ENCODE results near the gene DHX29. TPM values are rescaled to one million over a fixed set of nuclear protein-coding genes. Genes with fewer than 3 reads are reported as not detected.

Gene DHX29
- total RNA-seq, 4 donors from 2014 or later = 9.4 to 33.0 (median 17.6) TPM

- Histone ChIP-seq H3K4me3 (peak overlapping the region; percentile 12 to 50 (median 30)), H3K27me3 (peaks cover 100% of the 10 kb centered on the region), H3K4me1 (peaks cover 9 to 29% (median 24%) of the 10 kb centered on the region in 4 donors), H3K36me3 (no peaks in the 10 kb centered on the region), H3K27ac (peak overlapping the region in 1 of 4 donors; percentile 48), H3K9me3 (no peaks in the 10 kb centered on the region)
- no peak for TF ChIP-seq POLR2A (IDR thresholded peaks at IDR 0.05)
- TF ChIP-seq POLR2AphosphoS5 (IDR thresholded peaks at IDR 0.05) = peak in 1 of 3 donors; percentile 7
- TF ChIP-seq EP300 (IDR thresholded peaks at IDR 0.05; ENCODE audit: low read depth) = no peak
- TF ChIP-seq CTCF (IDR thresholded peaks at IDR 0.05) = peak; percentile 24 to 47 (median 40)
- 6 to 14% methylated on average over 4 to 24 of the region's 54 CpGs for WGBS, 2 donors (ENCODE audit: low coverage in 1 of 2)
- DNase-seq = peak; percentile 70
- intact Hi-C loops (cut with DNase I; ENCODE audit: low total_unique reads) (loop anchor here (10.0 kb wide), 1 partner anchor 51 kb away; the partner anchor contains the start of gene CDC20B), in situ Hi-C loops (cut with MboI; ENCODE audit: low pct_ligation_motif_present in 1 of 4, low pct_unique_long_range_greater_than_20kb in 1 of 4, low sequenced_read_pairs in 3 of 4) (loop anchor here in 1 of 4 donors (10.0 kb wide), 1 partner anchor 51 kb away; the partner anchor contains the start of gene CDC20B)
These were observed 81.2 kb downstream of the DHX29 start for GRCh38 chr5:55226027-55226933.

- DNase-seq = no peak
- intact Hi-C loops (cut with DNase I; ENCODE audit: low total_unique reads) = loop anchor here (10.0 kb wide), 1 partner anchor 51 kb away; the partner anchor contains the start of gene CDC20B
These were observed 82.1 kb downstream of the DHX29 start for GRCh38 chr5:55225346-55225745.

GRCh38 chr5:55223812-55224240 lies 83.7 kb downstream of the DHX29 start:
- TF ChIP-seq POLR2A (IDR thresholded peaks at IDR 0.05) (no peak), EP300 (IDR thresholded peaks at IDR 0.05; ENCODE audit: low read depth) (no peak), POLR2AphosphoS5 (IDR thresholded peaks at IDR 0.05) (no peak), CTCF (IDR thresholded peaks at IDR 0.05) (no peak)
- no peak for DNase-seq
- 54 to 80% methylated on average over 1 to 7 of the region's 7 CpGs for WGBS, 2 donors (ENCODE audit: low coverage in 1 of 2)

More at GRCh38 chr5:55225346-55225745, 82.1 kb downstream of the DHX29 start:
- Histone ChIP-seq H3K36me3 (no peaks in the 10 kb centered on the region), H3K4me3 (no peak overlapping the region), H3K27ac (no peak overlapping the region), H3K4me1 (peaks cover 8 to 32% (median 27%) of the 10 kb centered on the region in 4 donors), H3K9me3 (no peaks in the 10 kb centered on the region), H3K27me3 (peaks cover 100% of the 10 kb centered on the region)
- TF ChIP-seq EP300 (IDR thresholded peaks at IDR 0.05; ENCODE audit: low read depth) (no peak), POLR2AphosphoS5 (IDR thresholded peaks at IDR 0.05) (no peak), POLR2A (IDR thresholded peaks at IDR 0.05) (no peak), CTCF (IDR thresholded peaks at IDR 0.05) (no peak)
- in situ Hi-C loops (cut with MboI; ENCODE audit: low pct_ligation_motif_present in 1 of 4, low pct_unique_long_range_greater_than_20kb in 1 of 4, low sequenced_read_pairs in 3 of 4) = loop anchor here in 1 of 4 donors (10.0 kb wide), 1 partner anchor 51 kb away; the partner anchor contains the start of gene CDC20B

More at GRCh38 chr5:55223812-55224240, 83.7 kb downstream of the DHX29 start:
- intact Hi-C loops (cut with DNase I; ENCODE audit: low total_unique reads) (loop anchor here (10.0 kb wide), 1 partner anchor 49 kb away; the partner anchor contains the start of gene CDC20B), in situ Hi-C loops (cut with MboI; ENCODE audit: low pct_ligation_motif_present in 1 of 4, low pct_unique_long_range_greater_than_20kb in 1 of 4, low sequenced_read_pairs in 3 of 4) (loop anchor here in 1 of 4 donors (10.0 kb wide), 1 partner anchor 49 kb away; the partner anchor contains the start of gene CDC20B)
- no peak overlapping the region for H3K4me3 ChIP-seq
- H3K9me3 ChIP-seq = no peaks in the 10 kb centered on the region
- H3K27ac ChIP-seq = no peak overlapping the region
- peaks cover 11 to 40% (median 31%) of the 10 kb centered on the region in 4 donors for H3K4me1 ChIP-seq
- H3K27me3 ChIP-seq = peaks cover 99% of the 10 kb centered on the region
- H3K36me3 ChIP-seq = no peaks in the 10 kb centered on the region

All from transverse colon (tissue), 4 donors.